OCI-LY3 (cell line): ENCODE results near the gene CNOT6L.

Source experiments
- H2AFZ ChIP-seq: fragments of 200-600, 300-600 bp; shearing (Covaris generic); 2 replicates; pipeline ENCODE4 v1.6.0; 2014; ENCODE audit warnings: antibody characterized with exemption, low read depth, low read length
- H3K27ac ChIP-seq: fragments of 200-600, 300-600 bp; sonication (generic); 2 replicates; pipeline ENCODE4 v1.5.1; 2014; ENCODE audit warnings: mild to moderate bottlenecking, low read length, moderate library complexity, mixed read lengths
- H3K27me3 ChIP-seq: fragments of 200-600, 300-600 bp; sonication (generic); 2 replicates; pipeline ENCODE4 v1.6.1; 2014; ENCODE audit warnings: low read depth, low read length, mixed read lengths
- H3K36me3 ChIP-seq: fragments of 200-600, 300-600 bp; sonication (generic); replicated peaks from 2 replicates; pipeline ENCODE3; 2014; ENCODE audit warnings: low read depth, low read length, mixed read lengths
- H3K4me1 ChIP-seq: fragments of 300-600, 200-600 bp; sonication (generic); 2 replicates; pipeline ENCODE4 v1.6.1; 2014; ENCODE audit warnings: low read length, mixed read lengths
- H3K4me2 ChIP-seq: fragments of 200-600, 300-600 bp; sonication (generic); 2 replicates; pipeline ENCODE4 v1.6.1; 2014; ENCODE audit warnings: low read length, mixed read lengths
- H3K4me3 ChIP-seq: fragments of 300-600, 200-600 bp; sonication (generic); 2 replicates; pipeline ENCODE4 v1.5.1; 2014; ENCODE audit warnings: antibody characterized with exemption, mild to moderate bottlenecking, low read length, moderate library complexity
- H3K79me2 ChIP-seq: fragments of 300-600, 200-600 bp; shearing (Covaris generic); 2 replicates; pipeline ENCODE4 v1.6.1; 2014; ENCODE audit warnings: mild to moderate bottlenecking, low read length, mixed read lengths
- H3K9ac ChIP-seq: fragments of 300-600, 200-600 bp; shearing (Covaris generic); 2 replicates; pipeline ENCODE4 v1.6.0; 2014; ENCODE audit warnings: mild to moderate bottlenecking, low read length, moderate library complexity
- H3K9me3 ChIP-seq: fragments of 200-600, 300-600 bp; shearing (Covaris generic); 2 replicates; pipeline ENCODE4 v1.6.1; 2014; ENCODE audit warnings: low read length, mixed read lengths; ENCODE audit not compliant: insufficient read depth
- H4K20me1 ChIP-seq: fragments of 200-600, 300-600 bp; sonication (generic); 2 replicates; pipeline ENCODE4 v1.6.1; 2016; ENCODE audit warnings: low read length, mixed read lengths; ENCODE audit not compliant: insufficient read depth
- EZH2phosphoT487 ChIP-seq: fragments of 200-600 bp; shearing (Covaris generic); IDR thresholded peaks from 2 replicates; pipeline ENCODE4 v1.6.1; 2018; ENCODE audit warnings: antibody characterized with exemption, mixed run types, low read depth
- TF ChIP-seq, protein P1 (sequence below): fragments of 200-600, 300-600 bp; sonication (generic); IDR thresholded peaks from 2 replicates; pipeline ENCODE4 v1.5.1; 2014; ENCODE audit warnings: antibody characterized with exemption, low read length, low read depth

The CNOT6L gene

GRCh38 chr4:77805840-77806239 lies 13.3 kb downstream of the CNOT6L start:
- Histone ChIP-seq H3K79me2 (peaks cover 96% of the 10 kb centered on the region), H3K4me3 (no peak overlapping the region), H4K20me1 (peaks cover 86% of the 10 kb centered on the region), H2AFZ (no peak overlapping the region), H3K27me3 (no peaks in the 10 kb centered on the region), H3K9ac (no peak overlapping the region), H3K9me3 (no peaks in the 10 kb centered on the region), H3K27ac (no peak overlapping the region), H3K4me1 (peaks cover 10% of the 10 kb centered on the region), H3K4me2 (0 out of 2 replicates have a peak overlapping the region, but pooled peaks have one; percentile 6), H3K36me3 (peaks cover 2% of the 10 kb centered on the region)
- TF ChIP-seq, protein P1, sequence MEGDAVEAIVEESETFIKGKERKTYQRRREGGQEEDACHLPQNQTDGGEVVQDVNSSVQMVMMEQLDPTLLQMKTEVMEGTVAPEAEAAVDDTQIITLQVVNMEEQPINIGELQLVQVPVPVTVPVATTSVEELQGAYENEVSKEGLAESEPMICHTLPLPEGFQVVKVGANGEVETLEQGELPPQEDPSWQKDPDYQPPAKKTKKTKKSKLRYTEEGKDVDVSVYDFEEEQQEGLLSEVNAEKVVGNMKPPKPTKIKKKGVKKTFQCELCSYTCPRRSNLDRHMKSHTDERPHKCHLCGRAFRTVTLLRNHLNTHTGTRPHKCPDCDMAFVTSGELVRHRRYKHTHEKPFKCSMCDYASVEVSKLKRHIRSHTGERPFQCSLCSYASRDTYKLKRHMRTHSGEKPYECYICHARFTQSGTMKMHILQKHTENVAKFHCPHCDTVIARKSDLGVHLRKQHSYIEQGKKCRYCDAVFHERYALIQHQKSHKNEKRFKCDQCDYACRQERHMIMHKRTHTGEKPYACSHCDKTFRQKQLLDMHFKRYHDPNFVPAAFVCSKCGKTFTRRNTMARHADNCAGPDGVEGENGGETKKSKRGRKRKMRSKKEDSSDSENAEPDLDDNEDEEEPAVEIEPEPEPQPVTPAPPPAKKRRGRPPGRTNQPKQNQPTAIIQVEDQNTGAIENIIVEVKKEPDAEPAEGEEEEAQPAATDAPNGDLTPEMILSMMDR: no peak

DNA sequence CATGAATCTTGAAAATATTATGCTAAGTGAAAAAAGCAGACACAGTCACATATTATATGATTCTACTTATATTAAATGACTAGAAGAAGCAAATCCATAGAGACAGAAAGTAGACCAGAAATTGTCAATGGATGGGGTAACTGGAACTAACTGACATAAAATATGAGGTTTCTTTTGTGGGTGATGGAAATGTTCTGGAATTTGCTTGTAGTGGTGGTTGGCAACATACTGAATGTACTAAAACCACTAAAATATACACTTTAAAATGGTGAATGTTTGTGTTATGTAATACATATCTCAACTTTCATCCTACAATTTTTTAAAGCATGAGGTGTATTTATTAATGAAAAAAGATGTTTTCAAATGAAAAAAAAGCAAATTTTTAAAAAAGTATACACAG lies 14.7 kb downstream of the CNOT6L start:
- Histone ChIP-seq H3K9me3 (no peaks in the 10 kb centered on the region), H3K36me3 (no peaks in the 10 kb centered on the region), H3K4me2 (no peak overlapping the region), H2AFZ (no peak overlapping the region), H3K27ac (no peak overlapping the region), H3K9ac (no peak overlapping the region), H3K79me2 (peaks cover 99% of the 10 kb centered on the region), H4K20me1 (peaks cover 92% of the 10 kb centered on the region), H3K27me3 (no peaks in the 10 kb centered on the region), H3K4me1 (peaks cover 10% of the 10 kb centered on the region), H3K4me3 (no peak overlapping the region)
- TF ChIP-seq, protein P1: no peak
- no peak for TF ChIP-seq EZH2phosphoT487

- Histone ChIP-seq H3K4me1 (peaks cover 13% of the 10 kb centered on the region), H3K27ac (no peak overlapping the region), H3K4me2 (no peak overlapping the region), H3K9me3 (no peaks in the 10 kb centered on the region), H3K79me2 (peaks cover 99% of the 10 kb centered on the region), H4K20me1 (peaks cover 91% of the 10 kb centered on the region), H3K9ac (no peak overlapping the region), H3K27me3 (no peaks in the 10 kb centered on the region), H2AFZ (no peak overlapping the region), H3K36me3 (no peaks in the 10 kb centered on the region), H3K4me3 (no peak overlapping the region)
- TF ChIP-seq EZH2phosphoT487: no peak
- TF ChIP-seq, protein P1: no peak
These were observed 16.8 kb downstream of the CNOT6L start for GRCh38 chr4:77802402-77802801.

GRCh38 chr4:77801260-77801608 lies 17.9 kb downstream of the CNOT6L start:
- no peak overlapping the region for H3K9ac ChIP-seq
- no peak overlapping the region for H3K4me2 ChIP-seq
- peaks cover 83% of the 10 kb centered on the region for H4K20me1 ChIP-seq
- no peak overlapping the region for H3K27ac ChIP-seq
- H3K9me3 ChIP-seq: no peaks in the 10 kb centered on the region
- no peaks in the 10 kb centered on the region for H3K27me3 ChIP-seq
- H3K36me3 ChIP-seq: peaks cover 5% of the 10 kb centered on the region
- H3K4me1 ChIP-seq: peaks cover 13% of the 10 kb centered on the region
- no peak overlapping the region for H3K4me3 ChIP-seq
- TF ChIP-seq, protein P1: no peak
- no peak for TF ChIP-seq EZH2phosphoT487
- peaks cover 99% of the 10 kb centered on the region for H3K79me2 ChIP-seq
- H2AFZ ChIP-seq: no peak overlapping the region
